Right lobe of liver (tissue), 4 donors: ENCODE results near the gene IER2.

ENCODE experiments used
- POLR2A ChIP-seq: fragments of 450-650 bp; IDR thresholded peaks from one replicate; pipeline ENCODE4 v1.6.1; 2017; ENCODE audit warnings: antibody characterized with exemption, mild to moderate bottlenecking
- TF ChIP-seq, protein P1 (sequence below), 4 donors: fragments of 200-600 bp in 3 of 4; fragments of 450-650 bp in 1 of 4; IDR thresholded peaks; one replicate each; pipeline versions ENCODE4 v1.5.1 to v1.8.0; 2016 to 2022; ENCODE audit warnings: antibody characterized with exemption in 4 of 4, mild to moderate bottlenecking in 2 of 4
- donor health status: DM: no; HTN: no; CAD: no.
- donor health status: DM: no; HTN: no; CAD: no.
- donor health status: DM: no; HTN: yes; CAD: no.

DNA sequence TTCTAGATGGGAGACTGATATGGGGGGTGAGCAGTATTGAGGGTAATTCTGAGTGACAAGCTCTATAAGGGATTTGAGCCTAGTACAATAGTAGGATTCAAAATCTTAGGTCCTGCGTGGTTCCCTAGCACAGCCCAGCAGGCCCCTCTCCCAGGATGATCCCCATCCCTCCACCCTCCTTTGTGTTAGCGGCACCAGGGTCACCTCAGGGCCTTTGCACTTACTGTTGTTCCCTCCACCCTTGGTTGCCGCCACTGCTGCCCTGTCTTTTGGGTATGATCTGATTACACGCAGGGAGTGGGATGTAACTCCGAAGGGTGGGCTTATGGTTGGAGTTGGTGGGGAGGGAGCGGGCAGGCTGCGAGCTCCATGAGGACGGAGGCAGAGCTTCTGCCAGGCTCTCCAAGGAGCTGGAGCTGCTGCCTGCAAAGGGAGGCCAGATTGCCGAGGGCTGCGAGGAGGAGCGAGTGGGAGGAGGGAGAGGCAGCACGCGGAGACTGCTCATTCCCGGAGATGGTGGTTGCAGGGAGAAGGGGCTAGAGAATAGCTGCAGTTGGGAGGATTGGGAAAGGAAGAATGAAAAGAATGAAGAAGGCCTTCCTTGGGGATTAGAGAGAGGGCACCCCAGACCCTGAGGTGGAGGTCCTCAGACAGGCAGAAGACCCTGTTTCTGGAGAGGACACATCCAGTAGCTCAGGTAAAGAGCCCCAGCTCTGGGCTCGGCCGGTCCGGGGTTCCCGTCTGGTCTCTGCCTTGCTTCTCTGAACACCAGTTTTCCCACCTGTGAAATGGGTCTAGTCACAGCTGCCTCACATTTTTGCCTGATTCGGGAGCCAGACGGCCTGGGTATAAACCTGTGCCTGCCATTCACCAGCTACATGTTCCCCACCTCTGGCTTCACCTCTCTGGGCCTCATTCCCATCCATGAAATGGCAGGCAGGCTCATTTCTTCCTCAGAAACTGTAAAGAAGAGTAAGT lies 26.9 kb upstream of the IER2 start:
- no peak for TF ChIP-seq POLR2A
- TF ChIP-seq, protein P1, sequence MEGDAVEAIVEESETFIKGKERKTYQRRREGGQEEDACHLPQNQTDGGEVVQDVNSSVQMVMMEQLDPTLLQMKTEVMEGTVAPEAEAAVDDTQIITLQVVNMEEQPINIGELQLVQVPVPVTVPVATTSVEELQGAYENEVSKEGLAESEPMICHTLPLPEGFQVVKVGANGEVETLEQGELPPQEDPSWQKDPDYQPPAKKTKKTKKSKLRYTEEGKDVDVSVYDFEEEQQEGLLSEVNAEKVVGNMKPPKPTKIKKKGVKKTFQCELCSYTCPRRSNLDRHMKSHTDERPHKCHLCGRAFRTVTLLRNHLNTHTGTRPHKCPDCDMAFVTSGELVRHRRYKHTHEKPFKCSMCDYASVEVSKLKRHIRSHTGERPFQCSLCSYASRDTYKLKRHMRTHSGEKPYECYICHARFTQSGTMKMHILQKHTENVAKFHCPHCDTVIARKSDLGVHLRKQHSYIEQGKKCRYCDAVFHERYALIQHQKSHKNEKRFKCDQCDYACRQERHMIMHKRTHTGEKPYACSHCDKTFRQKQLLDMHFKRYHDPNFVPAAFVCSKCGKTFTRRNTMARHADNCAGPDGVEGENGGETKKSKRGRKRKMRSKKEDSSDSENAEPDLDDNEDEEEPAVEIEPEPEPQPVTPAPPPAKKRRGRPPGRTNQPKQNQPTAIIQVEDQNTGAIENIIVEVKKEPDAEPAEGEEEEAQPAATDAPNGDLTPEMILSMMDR (IDR thresholded peaks at IDR 0.05): no peak
